Liver (tissue), 9 donors: Measurements from ENCODE around the gene ERCC6L2. TPM values are rescaled to one million over a fixed set of nuclear protein-coding genes. Genes with fewer than 3 reads are reported as not detected.

Experiments
- DNase-seq: peaks from one replicate; pipeline ENCODE4 v3.0.0-alpha.2; 2017; ENCODE audit warnings: low spot score
- H3K27ac ChIP-seq, 2 donors: one replicate each; pipeline ENCODE4 v1.7.0; 2013; ENCODE audit warnings: inconsistent platforms in 2 of 2, low read length in 2 of 2, control low read depth in 1 of 2, low read depth in 1 of 2, mild to moderate bottlenecking in 1 of 2
- H3K27me3 ChIP-seq, 4 donors: one replicate each; pipeline versions ENCODE4 v1.6.1 to v1.7.0; 2013; ENCODE audit warnings: low read length in 3 of 4, inconsistent platforms in 1 of 4, mild to moderate bottlenecking in 1 of 4, moderate library complexity in 1 of 4; ENCODE audit not compliant: control insufficient read depth in 4 of 4, insufficient read depth in 4 of 4
- H3K36me3 ChIP-seq, 4 donors: one replicate each; pipeline versions ENCODE4 v1.6.1 to v1.7.0; 2013; ENCODE audit warnings: low read length in 3 of 4, mild to moderate bottlenecking in 3 of 4, low read depth in 1 of 4, moderate library complexity in 1 of 4; ENCODE audit not compliant: control insufficient read depth in 4 of 4, insufficient read depth in 3 of 4
- H3K4me1 ChIP-seq, 4 donors: one replicate each; pipeline versions ENCODE4 v1.6.1 to v1.7.0; 2013; ENCODE audit warnings: low read length in 3 of 4, mild to moderate bottlenecking in 3 of 4, moderate library complexity in 1 of 4; ENCODE audit not compliant: control insufficient read depth in 4 of 4, insufficient read depth in 4 of 4
- H3K4me3 ChIP-seq, 3 donors: one replicate each; pipeline versions ENCODE4 v1.6.1 to v1.7.0; 2013; ENCODE audit warnings: low read length in 3 of 3, control low read depth in 1 of 3, low read depth in 1 of 3, mild to moderate bottlenecking in 1 of 3
- H3K9ac ChIP-seq, 2 donors: one replicate each; pipeline ENCODE4 v1.7.0; 2013; ENCODE audit warnings: low read length in 2 of 2, mild to moderate bottlenecking in 2 of 2, moderate library complexity in 2 of 2, control low read depth in 1 of 2, low read depth in 1 of 2
- H3K9me3 ChIP-seq, 4 donors: one replicate each; pipeline versions ENCODE4 v1.6.1 to v1.7.0; 2013; ENCODE audit warnings: low read length in 3 of 4; ENCODE audit not compliant: control insufficient read depth in 4 of 4
- EGR1 ChIP-seq, 2 donors: IDR thresholded peaks; 2 replicates each; pipeline ENCODE4 v1.6.1; 2016 to 2018; ENCODE audit warnings: antibody characterized with exemption in 2 of 2, low read depth in 2 of 2
- FOXA1 ChIP-seq: IDR thresholded peaks from 2 replicates; pipeline ENCODE4 v1.6.1; 2016; ENCODE audit warnings: antibody characterized with exemption
- FOXA2 ChIP-seq: IDR thresholded peaks from 2 replicates; pipeline ENCODE4 v1.6.1; 2016; ENCODE audit warnings: antibody characterized with exemption
- GABPA ChIP-seq, 2 donors: IDR thresholded peaks in 1 of 2; conservative IDR thresholded peaks in 1 of 2; 2 replicates each; pipeline ENCODE4 v1.6.1; 2016; ENCODE audit warnings: antibody characterized with exemption in 2 of 2, mild to moderate bottlenecking in 1 of 2, moderate library complexity in 1 of 2
- HNF4A ChIP-seq, 2 donors: conservative IDR thresholded peaks; 2 replicates each; pipeline ENCODE4 v1.6.1; 2016; ENCODE audit warnings: antibody characterized with exemption in 2 of 2, mild to moderate bottlenecking in 2 of 2
- HNF4G ChIP-seq: IDR thresholded peaks from 2 replicates; pipeline ENCODE4 v1.6.1; 2016; ENCODE audit warnings: antibody characterized with exemption
- JUND ChIP-seq, 2 donors: IDR thresholded peaks; 2 replicates each; pipeline ENCODE4 v1.6.1; 2016; ENCODE audit warnings: antibody characterized with exemption in 2 of 2
- NR2F2 ChIP-seq: IDR thresholded peaks from 2 replicates; pipeline ENCODE4 v1.6.1; 2016; ENCODE audit warnings: antibody characterized with exemption
- RAD21 ChIP-seq, 2 donors: IDR thresholded peaks; 2 replicates each; pipeline ENCODE4 v1.6.1; 2016; ENCODE audit warnings: antibody characterized with exemption in 2 of 2, mild to moderate bottlenecking in 2 of 2
- RXRA ChIP-seq, 2 donors: IDR thresholded peaks; 2 replicates each; pipeline ENCODE4 v1.6.1; 2017 to 2018; ENCODE audit warnings: antibody characterized with exemption in 2 of 2, mild to moderate bottlenecking in 1 of 2
- SP1 ChIP-seq: IDR thresholded peaks from 2 replicates; pipeline ENCODE4 v1.6.1; 2018; ENCODE audit warnings: antibody characterized with exemption, mild to moderate bottlenecking
- TAF1 ChIP-seq: conservative IDR thresholded peaks from 2 replicates; pipeline ENCODE4 v1.6.1; 2016; ENCODE audit warnings: antibody characterized with exemption, mild to moderate bottlenecking
- YY1 ChIP-seq: IDR thresholded peaks from 2 replicates; pipeline ENCODE4 v1.6.1; 2016; ENCODE audit warnings: antibody characterized with exemption, mild to moderate bottlenecking
- WGBS: extraction: QIAGEN DNeasy Blood & Tissue Kit; methylation state at CpG from one replicate; pipeline ENCODE4 v1.1.7; 2013; 5-methylcytosine and 5-hydroxymethylcytosine counted together
- polyA plus RNA-seq, 2 donors: library from polyadenylated mRNA; stranded (reverse) in 1 of 2; unstranded in 1 of 2; fragments of 200-250 nt in 1 of 2; fragments of >200 nt in 1 of 2; fragmentation: Nextera tagmentation in 1 of 2; extraction: Ambion mirVana in 1 of 2; gene quantifications; one replicate each; pipeline versions ENCODE4 v1.2.1 to v1.2.3, GENCODE V29; 2013 to 2015
- total RNA-seq, 2 donors: library from RNA; depleted of rRNA; stranded (reverse); fragments of >200 nt; gene quantifications; one replicate each; pipeline ENCODE4 v1.2.3, GENCODE V29; 2014
- TF ChIP-seq, protein P1 (sequence below): IDR thresholded peaks from 2 replicates; pipeline ENCODE4 v1.6.1; 2016; ENCODE audit warnings: antibody characterized with exemption
- TF ChIP-seq, protein P2 (sequence below): IDR thresholded peaks from 2 replicates; pipeline ENCODE4 v1.6.1; 2016; ENCODE audit warnings: antibody characterized with exemption
- TF ChIP-seq, protein P3 (sequence below): IDR thresholded peaks from 2 replicates; pipeline ENCODE4 v1.6.1; 2016; ENCODE audit warnings: antibody characterized with exemption
- TF ChIP-seq, protein P4 (sequence below): fragments of 150-350 bp; IDR thresholded peaks from 2 replicates; pipeline ENCODE4 v1.5.1; 2017; ENCODE audit warnings: improper control_type of control experiment, low read depth, low read length; ENCODE audit not compliant: missing input control
- TF ChIP-seq, protein P5 (sequence below): IDR thresholded peaks from 2 replicates; pipeline ENCODE4 v1.6.1; 2016; ENCODE audit warnings: antibody characterized with exemption, mild to moderate bottlenecking
- donor health status: healthy.
- donor health status: healthy.
- donor health status: healthy.
- donor health status: healthy.
- donor health status: healthy.

The ERCC6L2 gene
- total and polyA plus RNA-seq, 4 donors = 4.7 to 46.0 (median 22.0) TPM

DNA sequence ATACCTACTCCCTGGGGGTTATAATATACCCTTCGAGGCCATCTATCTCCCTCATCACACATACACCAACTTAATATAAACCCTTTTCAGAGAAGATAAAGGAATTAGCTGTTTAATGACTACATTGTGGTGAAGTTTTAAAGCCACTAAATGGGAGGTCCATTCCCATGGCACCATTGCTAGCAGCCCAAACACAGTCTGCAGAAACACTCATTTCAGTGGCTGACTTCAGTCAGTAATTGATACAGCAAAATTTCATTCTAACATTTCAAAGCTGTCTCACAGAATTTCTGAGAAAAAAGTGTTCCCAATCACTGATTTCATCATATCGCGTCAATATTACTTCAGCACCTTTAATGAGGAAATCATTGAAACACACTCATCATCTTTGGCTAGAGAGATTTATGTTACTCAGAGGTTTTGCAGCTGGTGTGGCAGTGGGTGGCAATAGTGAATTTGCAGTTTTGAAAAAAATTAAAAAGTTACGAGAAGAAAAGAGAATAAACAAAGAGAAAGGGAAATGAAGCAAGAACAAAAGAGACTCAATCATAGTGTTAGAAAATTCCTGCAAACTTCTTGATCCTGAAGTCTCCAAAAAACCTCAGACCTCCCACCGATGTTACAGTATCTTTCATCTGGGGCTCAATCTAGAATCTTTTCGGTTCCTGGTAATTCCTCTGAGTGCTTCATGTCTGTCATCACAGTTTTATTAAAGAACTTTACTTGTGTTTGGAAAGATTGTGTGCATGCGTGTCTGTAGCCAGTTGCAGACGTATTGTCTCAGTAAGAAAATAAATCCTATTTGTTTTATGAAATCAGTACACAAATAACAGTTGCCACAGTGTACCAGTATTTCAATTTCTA is 105.0 kb downstream of the ERCC6L2 start:
- WGBS = 76% methylated on average over 8 of the region's 8 CpGs
- Histone ChIP-seq H3K27ac (no peak overlapping the region), H3K36me3 (peaks cover 0 to 6% (median 3%) of the 10 kb centered on the region in 4 donors), H3K4me3 (no peak overlapping the region), H3K9ac (no peak overlapping the region), H3K9me3 (no peaks in the 10 kb centered on the region), H3K27me3 (no peaks in the 10 kb centered on the region), H3K4me1 (peaks cover 1 to 6% (median 3%) of the 10 kb centered on the region in 4 donors)
- DNase-seq = no peak
- TF ChIP-seq, protein P1, sequence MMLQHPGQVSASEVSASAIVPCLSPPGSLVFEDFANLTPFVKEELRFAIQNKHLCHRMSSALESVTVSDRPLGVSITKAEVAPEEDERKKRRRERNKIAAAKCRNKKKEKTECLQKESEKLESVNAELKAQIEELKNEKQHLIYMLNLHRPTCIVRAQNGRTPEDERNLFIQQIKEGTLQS = peak; percentile 71
- peak in 1 of 2 donors; percentile 20 for TF ChIP-seq JUND (IDR thresholded peaks at IDR 0.05)
- no peak for TF ChIP-seq TAF1
- TF ChIP-seq HNF4A (conservative IDR thresholded peaks at IDR 0.05) = peak in 1 of 2 donors; percentile 6
- TF ChIP-seq FOXA2 = no peak
- peak in 1 of 2 donors; percentile 24 for TF ChIP-seq RAD21 (IDR thresholded peaks at IDR 0.05)
- TF ChIP-seq RXRA (IDR thresholded peaks at IDR 0.05) = peak in 1 of 2 donors; percentile 21

DNA sequence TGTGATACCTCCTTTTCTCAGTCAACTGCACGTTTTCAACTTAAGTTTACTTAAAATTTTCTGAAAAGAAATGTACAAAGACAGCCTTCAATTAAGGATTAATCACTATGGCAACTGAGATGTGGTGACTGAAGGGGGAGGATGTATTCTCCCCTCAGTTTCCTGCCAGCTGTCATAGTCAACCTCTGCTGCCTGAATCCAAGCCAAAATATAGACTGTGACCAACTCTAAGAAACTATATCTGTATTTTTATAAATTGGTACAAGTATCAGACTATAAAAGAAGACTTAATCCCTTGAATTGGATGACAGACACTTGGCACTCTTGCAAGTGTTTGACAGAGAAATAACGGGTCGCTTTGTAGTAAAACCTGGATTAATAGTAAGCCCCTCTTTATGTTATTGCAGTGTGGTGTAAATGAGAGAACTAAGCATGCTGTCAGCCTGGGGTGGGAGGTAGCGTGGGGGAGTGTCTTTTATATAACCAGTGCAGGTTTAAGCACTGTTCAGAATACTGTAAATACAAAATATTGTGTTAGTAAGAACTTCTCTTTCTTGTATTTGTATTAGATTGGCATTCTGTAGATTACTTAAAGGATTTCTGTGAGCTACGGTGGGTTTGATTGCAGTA is 106.4 kb downstream of the ERCC6L2 start:
- no peak overlapping the region for H3K4me3 ChIP-seq
- H3K27ac ChIP-seq = no peak overlapping the region
- DNase-seq = no peak
- H3K9me3 ChIP-seq = no peaks in the 10 kb centered on the region
- H3K9ac ChIP-seq = no peak overlapping the region
- H3K4me1 ChIP-seq = peaks cover 1 to 6% (median 3%) of the 10 kb centered on the region in 4 donors
- no peaks in the 10 kb centered on the region for H3K27me3 ChIP-seq
- no peak for TF ChIP-seq RAD21 (IDR thresholded peaks at IDR 0.05)
- TF ChIP-seq TAF1 = no peak
- TF ChIP-seq FOXA1 = no peak
- TF ChIP-seq RXRA (IDR thresholded peaks at IDR 0.05) = no peak
- TF ChIP-seq, protein P2, sequence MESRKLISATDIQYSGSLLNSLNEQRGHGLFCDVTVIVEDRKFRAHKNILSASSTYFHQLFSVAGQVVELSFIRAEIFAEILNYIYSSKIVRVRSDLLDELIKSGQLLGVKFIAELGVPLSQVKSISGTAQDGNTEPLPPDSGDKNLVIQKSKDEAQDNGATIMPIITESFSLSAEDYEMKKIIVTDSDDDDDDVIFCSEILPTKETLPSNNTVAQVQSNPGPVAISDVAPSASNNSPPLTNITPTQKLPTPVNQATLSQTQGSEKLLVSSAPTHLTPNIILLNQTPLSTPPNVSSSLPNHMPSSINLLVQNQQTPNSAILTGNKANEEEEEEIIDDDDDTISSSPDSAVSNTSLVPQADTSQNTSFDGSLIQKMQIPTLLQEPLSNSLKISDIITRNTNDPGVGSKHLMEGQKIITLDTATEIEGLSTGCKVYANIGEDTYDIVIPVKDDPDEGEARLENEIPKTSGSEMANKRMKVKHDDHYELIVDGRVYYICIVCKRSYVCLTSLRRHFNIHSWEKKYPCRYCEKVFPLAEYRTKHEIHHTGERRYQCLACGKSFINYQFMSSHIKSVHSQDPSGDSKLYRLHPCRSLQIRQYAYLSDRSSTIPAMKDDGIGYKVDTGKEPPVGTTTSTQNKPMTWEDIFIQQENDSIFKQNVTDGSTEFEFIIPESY = no peak
- no peak for TF ChIP-seq FOXA2
- TF ChIP-seq NR2F2 = no peak
- no peak for TF ChIP-seq YY1
- TF ChIP-seq GABPA (IDR thresholded peaks at IDR 0.05 in 1 of 2, conservative IDR thresholded peaks at IDR 0.05 in 1 of 2) = no peak
- TF ChIP-seq JUND (IDR thresholded peaks at IDR 0.05) = no peak
- TF ChIP-seq, protein P3, sequence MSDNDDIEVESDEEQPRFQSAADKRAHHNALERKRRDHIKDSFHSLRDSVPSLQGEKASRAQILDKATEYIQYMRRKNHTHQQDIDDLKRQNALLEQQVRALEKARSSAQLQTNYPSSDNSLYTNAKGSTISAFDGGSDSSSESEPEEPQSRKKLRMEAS = no peak
- no peak for TF ChIP-seq EGR1 (IDR thresholded peaks at IDR 0.05; ENCODE audit: low read depth in 2 of 2)
- TF ChIP-seq SP1 = no peak
- TF ChIP-seq, protein P4, sequence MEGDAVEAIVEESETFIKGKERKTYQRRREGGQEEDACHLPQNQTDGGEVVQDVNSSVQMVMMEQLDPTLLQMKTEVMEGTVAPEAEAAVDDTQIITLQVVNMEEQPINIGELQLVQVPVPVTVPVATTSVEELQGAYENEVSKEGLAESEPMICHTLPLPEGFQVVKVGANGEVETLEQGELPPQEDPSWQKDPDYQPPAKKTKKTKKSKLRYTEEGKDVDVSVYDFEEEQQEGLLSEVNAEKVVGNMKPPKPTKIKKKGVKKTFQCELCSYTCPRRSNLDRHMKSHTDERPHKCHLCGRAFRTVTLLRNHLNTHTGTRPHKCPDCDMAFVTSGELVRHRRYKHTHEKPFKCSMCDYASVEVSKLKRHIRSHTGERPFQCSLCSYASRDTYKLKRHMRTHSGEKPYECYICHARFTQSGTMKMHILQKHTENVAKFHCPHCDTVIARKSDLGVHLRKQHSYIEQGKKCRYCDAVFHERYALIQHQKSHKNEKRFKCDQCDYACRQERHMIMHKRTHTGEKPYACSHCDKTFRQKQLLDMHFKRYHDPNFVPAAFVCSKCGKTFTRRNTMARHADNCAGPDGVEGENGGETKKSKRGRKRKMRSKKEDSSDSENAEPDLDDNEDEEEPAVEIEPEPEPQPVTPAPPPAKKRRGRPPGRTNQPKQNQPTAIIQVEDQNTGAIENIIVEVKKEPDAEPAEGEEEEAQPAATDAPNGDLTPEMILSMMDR = no peak
- TF ChIP-seq HNF4A (conservative IDR thresholded peaks at IDR 0.05) = no peak
- TF ChIP-seq HNF4G = no peak
- TF ChIP-seq, protein P5, sequence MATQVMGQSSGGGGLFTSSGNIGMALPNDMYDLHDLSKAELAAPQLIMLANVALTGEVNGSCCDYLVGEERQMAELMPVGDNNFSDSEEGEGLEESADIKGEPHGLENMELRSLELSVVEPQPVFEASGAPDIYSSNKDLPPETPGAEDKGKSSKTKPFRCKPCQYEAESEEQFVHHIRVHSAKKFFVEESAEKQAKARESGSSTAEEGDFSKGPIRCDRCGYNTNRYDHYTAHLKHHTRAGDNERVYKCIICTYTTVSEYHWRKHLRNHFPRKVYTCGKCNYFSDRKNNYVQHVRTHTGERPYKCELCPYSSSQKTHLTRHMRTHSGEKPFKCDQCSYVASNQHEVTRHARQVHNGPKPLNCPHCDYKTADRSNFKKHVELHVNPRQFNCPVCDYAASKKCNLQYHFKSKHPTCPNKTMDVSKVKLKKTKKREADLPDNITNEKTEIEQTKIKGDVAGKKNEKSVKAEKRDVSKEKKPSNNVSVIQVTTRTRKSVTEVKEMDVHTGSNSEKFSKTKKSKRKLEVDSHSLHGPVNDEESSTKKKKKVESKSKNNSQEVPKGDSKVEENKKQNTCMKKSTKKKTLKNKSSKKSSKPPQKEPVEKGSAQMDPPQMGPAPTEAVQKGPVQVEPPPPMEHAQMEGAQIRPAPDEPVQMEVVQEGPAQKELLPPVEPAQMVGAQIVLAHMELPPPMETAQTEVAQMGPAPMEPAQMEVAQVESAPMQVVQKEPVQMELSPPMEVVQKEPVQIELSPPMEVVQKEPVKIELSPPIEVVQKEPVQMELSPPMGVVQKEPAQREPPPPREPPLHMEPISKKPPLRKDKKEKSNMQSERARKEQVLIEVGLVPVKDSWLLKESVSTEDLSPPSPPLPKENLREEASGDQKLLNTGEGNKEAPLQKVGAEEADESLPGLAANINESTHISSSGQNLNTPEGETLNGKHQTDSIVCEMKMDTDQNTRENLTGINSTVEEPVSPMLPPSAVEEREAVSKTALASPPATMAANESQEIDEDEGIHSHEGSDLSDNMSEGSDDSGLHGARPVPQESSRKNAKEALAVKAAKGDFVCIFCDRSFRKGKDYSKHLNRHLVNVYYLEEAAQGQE = no peak
- TF ChIP-seq, protein P1 = no peak
- H3K36me3 ChIP-seq = peaks cover 0 to 8% (median 4%) of the 10 kb centered on the region in 4 donors
- WGBS = 76% methylated on average over 5 of the region's 5 CpGs
